ENCODE measurements around the gene CD22.

DNA sequence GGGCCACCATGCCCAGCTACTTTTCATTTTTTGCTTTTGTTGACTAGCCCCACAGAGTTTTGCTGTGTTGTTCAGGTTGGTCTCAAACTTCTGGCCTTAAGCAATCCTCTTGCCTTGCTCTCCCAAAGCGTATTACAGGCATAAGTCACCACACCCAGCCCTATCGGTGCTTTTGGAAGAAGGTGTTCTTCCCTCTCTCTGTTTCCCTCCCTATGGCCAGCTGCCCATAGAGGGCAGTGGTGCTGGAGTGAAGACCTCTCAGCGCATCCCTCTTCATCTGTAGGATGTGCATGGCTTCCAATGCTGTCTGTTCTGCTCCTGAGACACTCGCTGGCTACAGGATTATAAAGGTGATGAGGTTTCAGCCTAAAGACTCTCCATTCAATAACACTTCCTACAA, 1.3 kb upstream of the CD22 start:
- TF ChIP-seq, protein P1, sequence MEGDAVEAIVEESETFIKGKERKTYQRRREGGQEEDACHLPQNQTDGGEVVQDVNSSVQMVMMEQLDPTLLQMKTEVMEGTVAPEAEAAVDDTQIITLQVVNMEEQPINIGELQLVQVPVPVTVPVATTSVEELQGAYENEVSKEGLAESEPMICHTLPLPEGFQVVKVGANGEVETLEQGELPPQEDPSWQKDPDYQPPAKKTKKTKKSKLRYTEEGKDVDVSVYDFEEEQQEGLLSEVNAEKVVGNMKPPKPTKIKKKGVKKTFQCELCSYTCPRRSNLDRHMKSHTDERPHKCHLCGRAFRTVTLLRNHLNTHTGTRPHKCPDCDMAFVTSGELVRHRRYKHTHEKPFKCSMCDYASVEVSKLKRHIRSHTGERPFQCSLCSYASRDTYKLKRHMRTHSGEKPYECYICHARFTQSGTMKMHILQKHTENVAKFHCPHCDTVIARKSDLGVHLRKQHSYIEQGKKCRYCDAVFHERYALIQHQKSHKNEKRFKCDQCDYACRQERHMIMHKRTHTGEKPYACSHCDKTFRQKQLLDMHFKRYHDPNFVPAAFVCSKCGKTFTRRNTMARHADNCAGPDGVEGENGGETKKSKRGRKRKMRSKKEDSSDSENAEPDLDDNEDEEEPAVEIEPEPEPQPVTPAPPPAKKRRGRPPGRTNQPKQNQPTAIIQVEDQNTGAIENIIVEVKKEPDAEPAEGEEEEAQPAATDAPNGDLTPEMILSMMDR (IDR thresholded peaks at IDR 0.05): no peak
- no peak for TF ChIP-seq POLR2AphosphoS5 (IDR thresholded peaks at IDR 0.05)
- TF ChIP-seq POLR2A (IDR thresholded peaks at IDR 0.05): no peak

Measured in breast epithelium (tissue), 3 donors.